GM12864 (cell line): ENCODE results near the gene DHRSX.
"Not testable (repeated sequence)": the region's sequence is repeated elsewhere in the genome, so short reads cannot be mapped to it uniquely, and the experiment has no call there.

ENCODE experiments used
- DNase-seq: peaks from one replicate; pipeline ENCODE4 v3.0.0-alpha.2; 2011; ENCODE audit warnings: low read depth
- H3K4me3 ChIP-seq: 2 replicates; pipeline ENCODE4 v1.5.1; 2011; ENCODE audit warnings: mild to moderate bottlenecking, low read depth, low read length, control low read depth
- CTCF ChIP-seq: IDR thresholded peaks from 2 replicates; pipeline ENCODE4 v1.5.1; 2011; ENCODE audit warnings: low read depth, mild to moderate bottlenecking, moderate library complexity, low read length, control low read depth, inconsistent platforms; ENCODE audit errors: missing control alignments

DHRSX gene

GRCh38 chrX:2220296-2220695, 280.5 kb downstream of the DHRSX start:
- TF ChIP-seq CTCF, result no peak
- no peak overlapping the region for H3K4me3 ChIP-seq
- no peak for DNase-seq

GRCh38 chrX:2214138-2214823, 286.5 kb downstream of the DHRSX start:
- not testable (repeated sequence) for DNase-seq, H3K4me3 ChIP-seq

- not testable (repeated sequence) for H3K4me3 ChIP-seq, DNase-seq
Observed at GRCh38 chrX:2211667-2212066, 289.1 kb downstream of the DHRSX start.

- no peak for DNase-seq
- no peak for TF ChIP-seq CTCF
- H3K4me3 ChIP-seq, result no peak overlapping the region
Observed at GRCh38 chrX:2193273-2193592, 307.5 kb downstream of the DHRSX start.

- H3K4me3 ChIP-seq, result no peak overlapping the region
- TF ChIP-seq CTCF, result no peak
- DNase-seq, result no peak
Observed at GRCh38 chrX:2192584-2193272, 308.0 kb downstream of the DHRSX start.

GRCh38 chrX:2188840-2189239, 311.9 kb downstream of the DHRSX start:
- H3K4me3 ChIP-seq, result no peak overlapping the region
- DNase-seq, result no peak
- TF ChIP-seq CTCF, result no peak

GRCh38 chrX:2188330-2188792, 312.4 kb downstream of the DHRSX start:
- DNase-seq, result no peak
- TF ChIP-seq CTCF, result no peak
- H3K4me3 ChIP-seq, result no peak overlapping the region
